SK-N-SH treated with all-trans-retinoic acid at 6 μM for 48 hours (cell line): ENCODE measurements around the gene OR2V1.
"Not testable (repeated sequence)": the region's sequence is repeated elsewhere in the genome, so short reads cannot be mapped to it uniquely, and the experiment has no call there.

ENCODE experiments used
- ATAC-seq: fragments of 200-7000 bp; cut with Tn5 transposase; 3 replicates; pipeline ENCODE4 v1.9.1; 2020; ENCODE audit warnings: mild to moderate bottlenecking, moderate library complexity
- BACH2 ChIP-seq: fragments of 250-450 bp; sonication (Bioruptor Pico); IDR thresholded peaks from 2 replicates; pipeline ENCODE4 v1.9.0; 2021; ENCODE audit warnings: mild to moderate bottlenecking, borderline replicate concordance
- CSRNP3 ChIP-seq: fragments of 250-450 bp; sonication (Bioruptor Pico); IDR thresholded peaks from 2 replicates; pipeline ENCODE4 v1.5.1; 2021; ENCODE audit warnings: mild to moderate bottlenecking, moderate library complexity
- GLIS3 ChIP-seq: fragments of 250-450 bp; sonication (Bioruptor Pico); IDR thresholded peaks from 2 replicates; pipeline ENCODE4 v1.5.0; 2020; ENCODE audit warnings: mild to moderate bottlenecking, moderate library complexity
- ISL1 ChIP-seq: fragments of 250-450 bp; sonication (Bioruptor Pico); IDR thresholded peaks from 2 replicates; pipeline ENCODE4 v2.1.2; 2022; ENCODE audit warnings: mild to moderate bottlenecking, moderate library complexity
- RARB ChIP-seq: fragments of 250-450 bp; sonication (Bioruptor Pico); IDR thresholded peaks from 2 replicates; pipeline ENCODE4 v1.8.0; 2021; ENCODE audit warnings: mild to moderate bottlenecking, moderate library complexity
- TCF4 ChIP-seq: fragments of 250-450 bp; sonication (Bioruptor Pico); IDR thresholded peaks from 2 replicates; pipeline ENCODE4 v1.8.0; 2021; ENCODE audit warnings: mild to moderate bottlenecking, moderate library complexity, borderline replicate concordance
- TSHZ2 ChIP-seq: fragments of 250-450 bp; sonication (Bioruptor Pico); IDR thresholded peaks from 2 replicates; pipeline ENCODE4 v1.5.0; 2020; ENCODE audit warnings: mild to moderate bottlenecking, moderate library complexity
- ZFP3 ChIP-seq: fragments of 250-450 bp; sonication (Bioruptor Pico); IDR thresholded peaks from 2 replicates; pipeline ENCODE4 v1.5.0; 2020; ENCODE audit warnings: mild to moderate bottlenecking, moderate library complexity
- ZFP30 ChIP-seq: fragments of 450-650 bp; formaldehyde crosslinking; IDR thresholded peaks from 2 replicates; pipeline ENCODE4 v1.5.0; 2022; ENCODE audit warnings: mild to moderate bottlenecking, moderate library complexity
- ZNF70 ChIP-seq: fragments of 450-650 bp; formaldehyde crosslinking; IDR thresholded peaks from 2 replicates; pipeline ENCODE4 v1.5.0; 2020; ENCODE audit warnings: mild to moderate bottlenecking, moderate library complexity
- ZNF8 ChIP-seq: fragments of 450-650 bp; formaldehyde crosslinking; IDR thresholded peaks from 2 replicates; pipeline ENCODE4 v1.5.0; 2020; ENCODE audit warnings: mild to moderate bottlenecking, moderate library complexity
- TF ChIP-seq, protein P1 (sequence below): fragments of 250-450 bp; sonication (Bioruptor Pico); IDR thresholded peaks from 2 replicates; pipeline ENCODE4 v1.5.1; 2020; ENCODE audit warnings: low read depth, mild to moderate bottlenecking, moderate library complexity
- TF ChIP-seq, protein P2 (sequence below): fragments of 250-450 bp; sonication (Bioruptor Pico); IDR thresholded peaks from 2 replicates; pipeline ENCODE4 v1.8.0; 2021; ENCODE audit warnings: low read depth, mild to moderate bottlenecking, moderate library complexity, borderline replicate concordance
- TF ChIP-seq, protein P3 (sequence below): fragments of 250-450 bp; sonication (Bioruptor Pico); IDR thresholded peaks from 2 replicates; pipeline ENCODE4 v1.8.0; 2020; ENCODE audit warnings: mild to moderate bottlenecking, moderate library complexity, borderline replicate concordance

OR2V1 gene

GRCh38 chr5:181151146-181151545 lies 20.2 kb upstream of the OR2V1 start:
- peak; percentile 79 for ATAC-seq
- TF ChIP-seq, protein P1, sequence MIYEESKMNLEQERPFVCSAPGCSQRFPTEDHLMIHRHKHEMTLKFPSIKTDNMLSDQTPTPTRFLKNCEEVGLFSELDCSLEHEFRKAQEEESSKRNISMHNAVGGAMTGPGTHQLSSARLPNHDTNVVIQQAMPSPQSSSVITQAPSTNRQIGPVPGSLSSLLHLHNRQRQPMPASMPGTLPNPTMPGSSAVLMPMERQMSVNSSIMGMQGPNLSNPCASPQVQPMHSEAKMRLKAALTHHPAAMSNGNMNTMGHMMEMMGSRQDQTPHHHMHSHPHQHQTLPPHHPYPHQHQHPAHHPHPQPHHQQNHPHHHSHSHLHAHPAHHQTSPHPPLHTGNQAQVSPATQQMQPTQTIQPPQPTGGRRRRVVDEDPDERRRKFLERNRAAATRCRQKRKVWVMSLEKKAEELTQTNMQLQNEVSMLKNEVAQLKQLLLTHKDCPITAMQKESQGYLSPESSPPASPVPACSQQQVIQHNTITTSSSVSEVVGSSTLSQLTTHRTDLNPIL (CRISPR knock-in tag) = no peak
- TF ChIP-seq CSRNP3 (CRISPR knock-in tag) (no peak), BACH2 (no peak)

- ATAC-seq = no peak
- TF ChIP-seq BACH2 = no peak
Measured at GRCh38 chr5:181149806-181150733, 19.1 kb upstream of the OR2V1 start.

DNA sequence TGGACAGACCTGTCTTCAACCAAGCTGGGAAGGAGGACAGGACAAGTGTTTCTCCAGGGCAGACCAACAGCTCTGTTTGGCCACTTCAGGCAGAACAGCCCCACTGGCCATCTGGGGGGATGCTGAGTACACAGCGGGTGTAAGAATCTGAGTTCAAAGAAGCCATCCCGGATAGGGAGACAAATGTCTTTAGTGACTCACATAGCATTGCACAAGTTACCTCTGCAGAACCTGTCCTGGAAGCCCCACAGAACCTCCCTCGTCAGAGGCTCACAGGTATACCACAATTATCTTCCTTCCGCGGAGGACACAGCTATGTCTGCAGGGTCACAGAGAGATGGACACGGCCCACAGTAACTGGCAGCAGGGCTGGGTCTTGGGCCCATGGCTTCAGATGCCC lies 18.4 kb upstream of the OR2V1 start:
- TF ChIP-seq ZNF70 (CRISPR knock-in tag) (no peak), TCF4 (no peak), ZFP3 (CRISPR knock-in tag) (no peak), GLIS3 (CRISPR knock-in tag) (no peak), ZFP30 (no peak), ZNF8 (no peak), TSHZ2 (no peak)
- TF ChIP-seq, protein P2, sequence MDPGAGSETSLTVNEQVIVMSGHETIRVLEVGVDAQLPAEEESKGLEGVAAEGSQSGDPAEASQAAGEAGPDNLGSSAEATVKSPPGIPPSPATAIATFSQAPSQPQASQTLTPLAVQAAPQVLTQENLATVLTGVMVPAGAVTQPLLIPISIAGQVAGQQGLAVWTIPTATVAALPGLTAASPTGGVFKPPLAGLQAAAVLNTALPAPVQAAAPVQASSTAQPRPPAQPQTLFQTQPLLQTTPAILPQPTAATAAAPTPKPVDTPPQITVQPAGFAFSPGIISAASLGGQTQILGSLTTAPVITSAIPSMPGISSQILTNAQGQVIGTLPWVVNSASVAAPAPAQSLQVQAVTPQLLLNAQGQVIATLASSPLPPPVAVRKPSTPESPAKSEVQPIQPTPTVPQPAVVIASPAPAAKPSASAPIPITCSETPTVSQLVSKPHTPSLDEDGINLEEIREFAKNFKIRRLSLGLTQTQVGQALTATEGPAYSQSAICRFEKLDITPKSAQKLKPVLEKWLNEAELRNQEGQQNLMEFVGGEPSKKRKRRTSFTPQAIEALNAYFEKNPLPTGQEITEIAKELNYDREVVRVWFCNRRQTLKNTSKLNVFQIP (CRISPR knock-in tag) = no peak
- TF ChIP-seq, protein P3, sequence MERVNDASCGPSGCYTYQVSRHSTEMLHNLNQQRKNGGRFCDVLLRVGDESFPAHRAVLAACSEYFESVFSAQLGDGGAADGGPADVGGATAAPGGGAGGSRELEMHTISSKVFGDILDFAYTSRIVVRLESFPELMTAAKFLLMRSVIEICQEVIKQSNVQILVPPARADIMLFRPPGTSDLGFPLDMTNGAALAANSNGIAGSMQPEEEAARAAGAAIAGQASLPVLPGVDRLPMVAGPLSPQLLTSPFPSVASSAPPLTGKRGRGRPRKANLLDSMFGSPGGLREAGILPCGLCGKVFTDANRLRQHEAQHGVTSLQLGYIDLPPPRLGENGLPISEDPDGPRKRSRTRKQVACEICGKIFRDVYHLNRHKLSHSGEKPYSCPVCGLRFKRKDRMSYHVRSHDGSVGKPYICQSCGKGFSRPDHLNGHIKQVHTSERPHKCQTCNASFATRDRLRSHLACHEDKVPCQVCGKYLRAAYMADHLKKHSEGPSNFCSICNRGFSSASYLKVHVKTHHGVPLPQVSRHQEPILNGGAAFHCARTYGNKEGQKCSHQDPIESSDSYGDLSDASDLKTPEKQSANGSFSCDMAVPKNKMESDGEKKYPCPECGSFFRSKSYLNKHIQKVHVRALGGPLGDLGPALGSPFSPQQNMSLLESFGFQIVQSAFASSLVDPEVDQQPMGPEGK (CRISPR knock-in tag) = no peak
- no peak for ATAC-seq

DNA sequence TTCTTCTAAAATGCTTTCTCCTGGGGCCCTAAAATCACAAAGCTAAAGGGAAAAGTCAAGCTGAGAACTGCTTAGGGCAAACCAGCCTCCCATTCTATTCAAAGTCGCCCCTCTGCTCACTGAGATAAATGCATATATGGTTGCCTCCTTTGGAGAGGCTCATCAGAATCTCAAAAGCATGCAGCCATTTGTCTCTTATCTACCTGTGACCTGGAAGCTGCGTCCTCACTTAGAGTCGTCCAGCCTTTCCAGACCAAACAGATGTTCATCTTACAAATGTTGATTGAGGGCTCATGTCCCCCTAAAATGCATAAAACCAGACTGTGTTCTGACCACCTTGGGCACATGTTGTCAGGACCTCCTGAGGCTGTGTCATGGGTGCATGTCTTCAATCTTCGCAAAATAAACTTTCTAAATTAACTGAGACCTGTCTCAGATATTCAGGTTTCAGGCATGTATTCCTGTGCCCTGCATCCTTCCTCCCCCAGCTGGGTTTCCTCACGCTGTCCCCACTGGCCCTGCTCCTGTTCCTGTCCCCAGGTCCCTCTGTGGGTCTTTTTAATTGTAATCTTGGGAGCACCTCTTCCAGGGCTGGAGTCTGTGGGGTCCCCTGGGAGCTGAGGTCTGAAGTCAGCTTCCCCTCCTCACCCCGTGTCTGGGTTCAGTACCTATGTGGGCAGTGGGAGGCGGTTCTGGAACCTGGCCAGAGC lies 16.1 kb upstream of the OR2V1 start, which contains the start of gene OR2V2:
TSS of gene OR2V2 (plus strand) at position 660 of the 710 bp plus-strand sequence. CDS start 7,357 bp downstream, outside the sequence.
- ATAC-seq = not testable (repeated sequence)

GRCh38 chr5:181145133-181145532 lies 14.2 kb upstream of the OR2V1 start:
- TF ChIP-seq GLIS3 (CRISPR knock-in tag) (no peak), ISL1 (CRISPR knock-in tag) (no peak), RARB (no peak), TSHZ2 (no peak)
- ATAC-seq = no peak
